ENCODE measurements around the gene ALCAM.
"Not testable (repeated sequence)": the region's sequence is repeated elsewhere in the genome, so short reads cannot be mapped to it uniquely, and the experiment has no call there.

ALCAM gene

DNA sequence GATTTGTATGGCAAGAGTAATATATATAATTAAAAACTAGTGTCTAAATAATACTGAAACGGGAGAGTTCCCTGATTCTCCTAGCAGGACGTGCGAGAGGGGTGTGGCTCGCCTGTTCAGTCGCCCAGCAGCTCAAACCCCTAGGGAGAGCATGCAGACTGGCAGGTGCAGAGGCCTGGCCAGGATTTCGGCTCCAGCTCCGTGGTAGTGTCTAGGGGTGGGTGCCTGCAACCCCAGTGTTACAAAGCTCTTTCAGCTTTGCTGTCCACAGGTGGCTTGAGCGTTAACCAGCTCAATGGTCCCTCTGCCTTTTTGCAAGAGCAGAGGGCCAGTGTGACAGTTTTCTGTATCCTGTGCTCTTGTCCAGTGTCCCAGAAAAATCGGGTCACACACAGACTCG is 226.6 kb downstream of the ALCAM start:
- no peak for DNase-seq (ENCODE audit: low read depth)

DNA sequence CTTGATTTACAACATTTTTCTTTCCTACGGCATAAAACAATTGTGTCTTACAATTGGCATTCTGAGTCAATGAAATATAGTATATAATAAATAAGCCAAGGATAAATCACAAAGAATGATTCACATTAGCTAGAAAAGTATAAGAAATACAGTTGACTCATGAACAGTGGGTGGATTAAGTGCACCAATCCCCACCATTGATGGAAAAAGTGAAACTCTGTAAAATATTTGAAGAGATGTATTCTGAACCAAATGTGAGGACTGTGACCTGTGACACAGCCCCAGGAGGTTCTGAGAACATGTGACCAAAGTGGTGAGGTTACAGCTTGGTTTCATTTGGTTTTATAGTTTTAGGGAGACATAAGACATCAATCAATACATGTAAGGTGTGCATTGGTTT is 227.5 kb downstream of the ALCAM start:
- peak; percentile 77 for DNase-seq (ENCODE audit: low read depth)

DNA sequence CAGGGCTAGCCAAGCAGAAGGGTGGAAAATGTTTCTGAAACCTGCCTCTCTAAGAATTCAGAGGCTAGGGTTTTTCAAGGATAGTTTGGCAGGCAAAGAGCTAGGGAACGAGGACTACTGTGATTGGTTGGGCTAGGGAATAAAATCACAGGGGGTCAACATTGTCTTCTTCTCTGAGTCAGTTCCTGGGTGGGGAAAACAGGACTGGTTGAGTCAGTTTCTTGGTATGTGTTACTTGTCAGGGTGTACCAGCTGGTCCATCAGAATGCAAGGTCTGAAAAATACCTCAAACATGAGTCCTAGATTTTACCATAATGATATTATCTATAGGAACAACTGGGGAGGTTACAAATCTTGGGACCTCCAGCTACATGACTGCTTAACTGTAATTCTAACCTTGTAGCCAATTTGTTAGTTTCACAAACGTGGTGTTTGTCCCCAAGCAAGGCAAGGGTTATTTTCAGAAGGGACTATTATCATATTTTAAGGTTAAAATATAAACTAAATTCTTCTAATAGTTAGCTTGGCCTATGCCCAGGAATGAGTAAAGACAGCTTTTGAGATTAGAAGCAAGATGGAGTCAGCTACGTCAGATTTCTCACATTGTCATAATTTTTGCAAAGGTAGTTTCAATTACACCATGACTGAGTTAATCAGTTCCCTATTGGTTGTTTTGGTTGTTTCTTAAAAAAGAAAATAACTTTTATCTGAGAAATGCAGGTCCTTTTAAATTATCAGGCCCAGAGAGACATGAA is 231.5 kb downstream of the ALCAM start:
- DNase-seq (ENCODE audit: low read depth): peak; percentile 99

DNA sequence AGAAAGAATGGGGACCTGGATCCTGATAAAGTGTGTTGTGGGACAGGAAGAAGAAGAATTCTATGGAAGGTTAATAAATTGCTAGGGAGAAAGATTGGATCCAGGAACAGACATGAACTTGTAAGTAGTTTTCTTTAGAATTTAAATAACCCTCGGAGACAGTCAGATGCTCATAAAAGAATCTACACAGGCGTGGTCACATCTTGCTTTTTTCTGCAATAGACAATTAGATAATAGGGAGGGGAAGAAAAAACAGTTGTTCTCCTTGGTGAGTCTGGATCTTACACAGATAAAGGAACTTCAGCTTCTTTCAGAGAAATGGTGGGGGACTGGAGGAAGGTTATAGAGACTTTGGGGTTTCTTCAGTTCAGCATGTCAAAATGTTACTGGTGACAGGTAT is 232.6 kb downstream of the ALCAM start:
- no peak for DNase-seq (ENCODE audit: low read depth)

DNA sequence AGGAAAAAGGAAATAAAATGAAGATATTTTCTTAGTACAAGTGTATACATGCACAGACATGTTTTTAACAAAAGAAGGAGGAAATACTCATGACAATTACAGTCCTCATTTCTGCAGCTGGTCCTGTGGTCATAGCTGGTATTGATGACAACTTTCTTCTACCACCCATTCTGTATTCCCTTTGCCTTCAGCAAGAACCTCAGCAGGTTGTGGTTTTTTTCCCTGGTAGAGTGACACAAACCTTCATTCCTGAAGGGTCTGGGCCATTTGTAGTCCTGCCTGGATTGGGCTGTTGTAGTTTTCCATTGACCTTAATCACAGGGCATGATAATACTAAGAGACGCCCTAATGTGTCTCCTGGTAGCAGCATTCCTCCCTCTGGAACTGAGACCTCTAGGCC is 235.0 kb downstream of the ALCAM start:
- not testable (repeated sequence) for DNase-seq (ENCODE audit: low read depth)

DNA sequence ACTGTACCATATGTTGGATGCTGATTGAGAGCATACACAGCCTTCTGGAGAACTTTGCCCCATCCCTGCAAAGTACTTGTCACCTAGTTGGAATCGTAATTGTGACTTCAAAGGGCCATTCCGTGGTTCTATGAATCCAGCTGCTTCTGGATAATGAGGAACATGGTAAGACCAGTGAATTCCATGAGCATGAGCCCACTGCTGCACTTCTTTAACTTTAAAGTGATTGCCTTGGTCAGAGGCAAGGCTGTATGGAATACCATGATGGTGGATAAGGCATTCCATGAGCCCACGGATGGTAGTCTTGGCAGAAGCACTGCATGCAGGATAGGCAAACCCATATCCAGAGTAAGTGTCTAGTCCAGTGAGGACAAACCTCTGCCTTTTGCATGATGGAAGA is 235.6 kb downstream of the ALCAM start:
- not testable (repeated sequence) for DNase-seq (ENCODE audit: low read depth)

DNA sequence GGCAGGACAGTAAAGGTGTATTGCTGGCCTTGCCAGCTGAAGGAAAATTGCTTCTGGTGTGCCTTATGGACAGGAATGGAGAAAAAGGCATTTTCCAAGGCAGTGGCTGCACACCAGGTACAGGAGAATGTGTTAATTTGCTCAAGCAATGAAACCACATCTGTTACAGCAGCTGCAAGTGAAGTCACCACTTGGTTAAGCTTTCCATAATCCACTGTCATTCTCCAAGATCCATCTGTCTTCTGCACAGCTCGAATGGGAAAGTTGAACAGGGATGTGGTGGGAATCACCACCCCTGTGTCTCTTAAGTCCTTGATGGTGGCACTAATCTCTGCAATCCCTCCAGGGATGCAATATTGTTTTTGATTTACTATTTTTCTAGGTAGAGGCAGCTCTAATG is 236.8 kb downstream of the ALCAM start:
- DNase-seq (ENCODE audit: low read depth): not testable (repeated sequence)

DNA sequence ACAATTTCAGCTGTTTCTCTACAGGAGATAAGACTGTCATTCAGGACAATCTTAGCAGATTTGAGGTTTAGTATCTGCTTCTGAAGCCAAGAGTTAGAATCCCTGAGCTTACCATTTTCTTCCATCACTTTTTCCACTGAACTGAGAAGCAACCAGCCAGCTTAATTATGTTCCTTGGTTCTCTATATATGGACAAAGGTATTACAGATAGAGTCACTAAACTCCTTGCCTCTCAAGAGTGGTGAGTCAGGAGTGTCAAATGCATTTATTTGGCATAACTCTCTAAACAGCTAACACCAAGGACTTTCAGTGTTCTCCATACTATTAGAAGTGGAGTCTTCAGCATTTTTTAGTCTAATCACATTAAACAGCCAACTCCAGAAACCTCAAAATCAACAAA is 239.3 kb downstream of the ALCAM start:
- DNase-seq (ENCODE audit: low read depth): peak; percentile 78

DNA sequence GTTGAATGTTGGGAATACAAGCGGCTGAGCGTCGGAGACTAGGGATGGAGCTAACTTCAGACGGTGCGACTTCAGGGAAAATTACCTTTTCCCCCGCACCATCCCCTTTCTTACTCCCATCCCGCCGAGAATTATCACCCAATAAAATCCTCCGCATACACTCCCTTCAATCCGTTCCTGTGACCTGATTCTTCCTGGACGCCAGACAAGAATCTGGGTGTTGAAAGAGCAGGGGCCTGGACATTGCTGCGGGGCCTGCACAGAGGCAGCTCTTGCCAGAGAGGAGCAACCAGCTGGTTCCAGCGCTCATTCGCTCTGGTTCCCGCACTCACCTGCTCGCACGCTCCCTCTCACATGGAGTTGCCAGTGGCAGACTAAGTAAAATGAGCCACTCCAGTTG is 241.9 kb downstream of the ALCAM start:
- DNase-seq (ENCODE audit: low read depth): no peak

DNA sequence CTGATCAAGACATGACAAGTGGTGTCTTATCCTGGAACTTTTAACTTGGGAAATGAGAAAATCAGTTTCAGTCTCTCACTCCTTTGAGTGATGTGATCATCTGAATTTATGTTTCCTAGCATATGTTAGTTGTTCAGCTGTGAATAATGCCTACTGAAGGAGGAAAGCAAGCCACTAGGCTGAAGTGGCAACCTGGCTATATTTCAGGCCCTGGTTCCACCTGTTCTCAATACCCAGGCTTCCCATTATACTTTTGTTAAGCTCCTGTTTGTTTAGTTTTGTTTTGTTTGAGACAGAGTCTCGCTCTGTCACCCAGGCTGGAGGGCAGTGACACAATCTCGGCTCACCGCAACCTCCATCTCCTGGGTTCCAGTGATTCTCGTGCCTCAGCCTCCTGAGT is 243.8 kb downstream of the ALCAM start:
- no peak for DNase-seq (ENCODE audit: low read depth)

DNA sequence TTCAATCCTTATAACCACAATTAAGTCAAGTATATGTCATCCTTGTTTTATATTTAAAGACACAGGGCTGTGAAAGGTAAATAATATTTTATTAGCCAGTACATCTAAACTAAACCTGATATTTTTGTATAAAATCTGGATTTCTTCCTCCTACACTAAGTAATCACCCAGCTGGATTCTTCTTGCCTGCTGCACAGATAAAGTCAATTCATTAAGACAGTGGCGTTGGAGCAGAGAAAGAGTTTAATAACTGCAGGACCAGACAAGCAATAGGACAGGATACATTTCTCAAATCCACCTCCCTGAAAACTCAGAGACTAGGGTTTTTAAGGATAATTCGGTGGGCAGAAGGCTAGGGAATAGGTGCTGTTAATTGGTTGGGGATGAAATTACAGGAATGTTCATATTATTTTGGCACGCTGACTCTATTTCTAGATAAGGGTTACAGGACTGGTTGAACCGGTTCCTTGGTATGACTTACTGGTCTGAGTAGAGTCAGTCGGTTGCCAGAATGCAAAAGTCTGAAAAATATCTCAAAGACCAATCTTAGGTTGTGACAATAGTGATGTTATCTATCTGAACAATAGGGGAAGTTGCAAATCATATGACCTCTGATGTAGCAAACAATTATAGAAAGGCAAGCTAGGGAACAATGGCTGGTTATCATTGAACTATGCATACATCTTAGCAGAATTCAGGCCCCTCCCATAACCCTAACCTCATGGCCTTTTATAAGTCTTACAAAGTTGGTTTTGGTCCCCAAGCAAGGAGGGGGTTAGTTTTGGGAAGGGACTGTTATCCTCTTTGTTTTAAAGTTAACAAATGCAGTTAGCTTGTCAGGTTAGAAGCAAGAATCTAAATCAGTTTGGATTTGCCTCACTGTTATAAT is 244.8 kb downstream of the ALCAM start:
- DNase-seq (ENCODE audit: low read depth): no peak

DNA sequence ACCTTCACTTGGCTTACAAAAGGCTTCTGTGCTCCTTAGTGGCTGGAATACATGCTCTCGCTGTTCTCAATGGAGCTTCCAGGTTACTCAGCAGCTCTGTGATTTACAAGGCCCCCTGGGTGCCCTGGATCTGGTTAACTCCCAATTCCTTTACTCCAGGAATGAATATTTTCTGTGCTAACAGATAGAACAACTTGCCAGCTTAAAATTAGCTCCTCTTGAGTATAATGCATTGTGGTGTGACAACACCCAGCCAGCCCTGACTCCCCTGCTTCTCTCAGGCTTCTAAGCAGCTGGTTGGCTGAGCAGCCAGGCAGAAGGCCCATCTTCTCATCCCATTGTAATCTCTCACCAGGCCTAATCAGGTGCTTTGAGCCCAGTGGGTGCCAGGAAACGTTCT is 246.4 kb downstream of the ALCAM start:
- DNase-seq (ENCODE audit: low read depth): no peak

DNA sequence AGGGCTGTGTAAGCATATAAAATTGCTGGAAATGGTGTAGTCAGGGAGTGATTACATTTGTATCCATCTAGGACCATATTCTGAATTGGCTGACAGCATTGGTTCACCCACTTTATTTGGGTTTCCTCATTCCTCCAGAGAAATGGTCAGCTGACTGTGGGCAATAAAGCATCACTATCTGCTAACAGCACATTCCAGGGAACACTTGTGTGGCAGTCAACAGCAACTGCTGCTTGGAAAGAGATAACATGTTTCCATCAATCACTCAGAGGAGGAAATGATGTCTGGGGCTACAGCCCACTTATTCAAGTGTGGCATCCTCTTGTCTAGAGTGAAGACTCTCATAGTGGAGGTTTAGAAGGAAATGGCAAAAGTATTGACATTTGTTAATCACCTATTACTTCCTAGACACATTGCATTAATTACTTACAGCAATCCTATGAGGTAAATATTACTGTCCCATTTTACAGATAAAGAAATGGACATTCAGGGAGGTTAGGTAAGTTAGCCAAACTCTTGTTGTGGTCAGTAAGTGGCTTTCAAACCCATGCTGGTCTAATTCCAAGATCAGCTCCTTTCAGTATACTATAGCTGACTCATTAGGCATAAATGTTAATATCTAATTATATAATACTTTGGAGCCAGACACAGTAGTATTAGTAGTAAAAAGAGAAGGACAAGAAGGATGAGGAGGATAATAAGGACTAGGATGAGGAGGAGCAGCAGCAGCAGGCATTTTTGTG is 247.8 kb downstream of the ALCAM start:
- DNase-seq (ENCODE audit: low read depth): peak; percentile 41

DNA sequence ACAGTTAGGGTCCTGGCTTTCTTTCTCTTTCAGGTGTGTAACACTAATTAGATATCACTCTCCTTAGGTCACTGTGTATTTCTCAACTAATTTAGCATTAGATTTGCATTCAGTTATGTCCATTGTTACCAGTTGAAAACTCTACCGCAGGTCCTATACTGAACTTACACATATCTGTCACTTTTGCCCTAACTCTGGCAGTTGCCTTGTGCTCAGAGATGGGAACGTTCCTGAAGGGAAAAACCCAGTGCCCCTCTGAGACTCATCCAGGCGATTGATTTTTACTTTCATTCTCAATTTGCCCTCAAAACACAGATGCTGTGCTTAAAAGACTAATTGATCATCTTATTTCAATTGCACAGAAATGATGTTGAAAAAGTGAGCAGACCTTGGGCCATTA is 249.1 kb downstream of the ALCAM start:
- no peak for DNase-seq (ENCODE audit: low read depth)

DNA sequence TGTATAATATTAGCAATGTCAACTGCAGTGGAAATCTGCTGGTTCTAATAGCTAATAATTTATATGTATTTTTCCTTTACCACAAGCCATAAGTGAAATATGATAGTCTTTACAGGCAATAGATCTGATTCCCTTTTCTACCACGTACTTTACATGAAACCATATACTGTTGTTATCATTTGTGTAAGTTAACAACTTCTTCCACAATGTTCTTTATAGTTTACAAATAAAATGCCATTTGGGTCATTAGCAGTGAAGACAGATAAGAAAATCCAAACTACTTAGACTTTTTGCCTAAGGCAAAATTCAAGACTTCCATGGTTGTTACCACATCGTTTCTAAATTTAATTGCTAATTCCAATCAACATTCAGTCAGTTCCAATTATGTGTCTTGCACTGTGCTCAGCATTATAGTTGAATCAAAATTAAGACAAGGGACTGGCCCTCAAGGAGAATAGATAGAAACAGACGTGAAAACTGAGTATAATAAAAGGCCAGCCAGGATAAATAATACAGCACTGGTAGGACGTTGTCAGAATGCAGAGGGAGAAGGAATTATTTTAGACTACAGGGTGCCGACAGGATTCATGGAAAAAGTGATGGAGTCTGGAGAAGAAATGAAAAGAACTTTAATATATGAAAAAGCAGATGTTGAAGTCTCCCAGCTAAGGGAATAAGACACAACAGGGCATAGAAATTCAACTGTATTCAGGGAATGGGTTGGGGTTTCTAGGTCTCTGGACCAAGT is 249.8 kb downstream of the ALCAM start:
- no peak for DNase-seq (ENCODE audit: low read depth)

DNA sequence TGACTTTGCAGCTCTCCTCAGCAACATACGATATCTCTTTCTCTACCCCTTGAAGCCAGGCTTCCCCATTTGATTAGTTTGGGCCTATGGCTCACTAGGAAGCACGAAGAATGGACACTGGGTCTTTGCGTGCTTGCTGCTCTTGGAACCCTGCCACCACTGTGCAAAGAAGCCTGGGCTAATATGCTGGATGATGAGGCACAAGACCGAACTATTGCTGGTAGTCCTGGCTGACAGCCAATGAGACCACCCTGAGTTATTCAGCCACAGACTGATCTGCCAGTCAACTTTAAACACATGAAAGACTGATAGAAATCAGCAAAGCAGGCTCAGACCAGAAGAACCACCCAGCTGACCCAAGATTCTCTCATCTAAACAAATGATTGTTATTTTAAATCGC is 251.8 kb downstream of the ALCAM start:
- DNase-seq (ENCODE audit: low read depth): no peak

DNA sequence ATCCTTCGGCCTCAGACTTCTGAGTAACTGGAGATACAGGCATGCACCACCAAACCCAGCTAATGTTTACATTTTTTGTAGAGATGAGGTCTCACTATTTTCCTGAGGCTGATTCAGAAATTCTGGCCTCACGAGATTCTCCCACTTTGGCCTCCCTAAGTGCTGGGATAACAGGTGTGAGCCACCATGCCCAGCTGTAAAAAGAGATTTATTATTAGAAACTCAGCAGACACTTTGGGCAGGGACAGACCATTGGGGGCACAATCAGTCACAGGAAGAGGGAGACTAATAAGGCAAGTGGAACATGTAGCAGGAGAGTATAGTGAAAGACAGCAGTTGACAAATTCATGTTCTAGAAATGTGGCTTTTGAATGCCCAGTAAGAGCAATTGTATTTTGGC is 252.9 kb downstream of the ALCAM start:
- no peak for DNase-seq (ENCODE audit: low read depth)

DNA sequence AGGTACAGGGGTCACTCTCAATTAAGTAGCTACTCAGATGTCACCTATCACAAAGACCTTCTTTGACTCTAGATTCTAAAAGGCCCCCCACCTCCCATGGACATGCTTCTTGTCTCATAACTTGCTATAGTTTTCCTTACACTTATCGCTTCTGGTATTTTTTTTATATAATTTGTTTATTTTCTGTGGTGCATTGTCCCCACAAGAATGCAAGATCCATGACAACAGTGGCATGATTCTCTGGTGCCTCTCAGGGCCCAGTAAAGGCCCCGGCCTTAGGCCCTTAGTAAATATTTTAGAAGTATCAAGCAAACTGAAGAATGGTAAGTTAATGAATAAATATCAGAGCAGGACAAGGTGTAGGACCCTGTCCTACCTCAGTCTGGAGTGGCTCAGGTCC is 253.5 kb downstream of the ALCAM start:
- DNase-seq (ENCODE audit: low read depth): no peak

DNA sequence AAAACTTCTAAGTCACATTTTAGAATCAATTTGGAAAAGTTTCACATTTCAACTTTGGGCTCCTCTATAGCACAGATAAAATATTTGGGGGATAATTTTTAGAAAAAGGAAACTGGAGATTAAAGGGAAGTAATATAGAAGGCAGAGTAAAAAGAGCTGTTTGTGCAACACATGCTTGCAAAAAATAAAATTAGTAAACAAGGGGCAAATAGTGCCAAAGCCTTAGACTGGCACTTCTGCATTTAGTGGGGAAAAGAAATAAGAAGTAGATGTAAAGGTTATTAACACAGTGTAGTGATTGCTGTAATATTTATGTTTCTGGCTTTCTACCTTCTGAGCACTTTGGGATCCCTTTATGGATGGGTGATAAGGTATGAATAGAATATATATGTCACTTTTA is 255.5 kb downstream of the ALCAM start:
- DNase-seq (ENCODE audit: low read depth): no peak
